GM12878 (cell line): ENCODE measurements around the gene TRAF3. TPM values are rescaled to one million over a fixed set of nuclear protein-coding genes. Genes with fewer than 3 reads are reported as not detected.

ENCODE experiments used
- EP300 ChIP-seq, 2 experiments: fragments of 150-350 bp in 1 of 2; IDR thresholded peaks; 2 replicates each; pipeline ENCODE4 v1.6.1; 2011 to 2012; ENCODE audit warnings: low read depth in 2 of 2, low read length in 2 of 2, borderline replicate concordance in 1 of 2, improper control_type of control experiment in 1 of 2, inconsistent platforms in 1 of 2; ENCODE audit not compliant: control insufficient read depth in 1 of 2
- ETV6 ChIP-seq, 2 experiments: fragments of 450-650 bp in 1 of 2; IDR thresholded peaks in 1 of 2; conservative IDR thresholded peaks in 1 of 2; 2 replicates each; pipeline ENCODE4 v1.6.1; 2014; ENCODE audit warnings: antibody characterized with exemption in 1 of 2, borderline replicate concordance in 1 of 2, low read depth in 1 of 2, mild to moderate bottlenecking in 1 of 2, moderate library complexity in 1 of 2
- NBN ChIP-seq: fragments of 450-650 bp; IDR thresholded peaks from 2 replicates; pipeline ENCODE4 v1.6.1; 2016
- SIX5 ChIP-seq: IDR thresholded peaks from 2 replicates; pipeline ENCODE4 v1.6.1; 2011; ENCODE audit warnings: mild to moderate bottlenecking, low read depth, low read length, moderate library complexity; ENCODE audit not compliant: severe bottlenecking
- ZBTB4 ChIP-seq: fragments of 450-650 bp; formaldehyde crosslinking; IDR thresholded peaks from 2 replicates; pipeline ENCODE4 v1.4.0; 2022; ENCODE audit warnings: mild to moderate bottlenecking, moderate library complexity
- ZNF622 ChIP-seq: fragments of 450-650 bp; IDR thresholded peaks from 2 replicates; pipeline ENCODE4 v1.6.1; 2017; ENCODE audit warnings: mild to moderate bottlenecking, inconsistent platforms
- polyA plus RNA-seq, 11 experiments: library from polyadenylated mRNA; depleted of rRNA in 4 of 11; unstranded in 6 of 11; stranded (reverse) in 5 of 11; fragments of >200 nt; fragmentation: Nextera tagmentation in 4 of 11; fragmentation: Illumina TruSeq in 1 of 11; extraction: Ambion mirVana in 4 of 11; extraction: Trizol in 1 of 11; gene quantifications; 1 replicate in 1 of 11; 2 replicates in 10 of 11; pipeline versions ENCODE4 v1.2.1 to v1.2.3, GENCODE V29; 2011 to 2016; ENCODE audit warnings: inconsistent platforms in 2 of 11, missing spikeins in 2 of 11, low read depth in 1 of 11
- total RNA-seq, 4 experiments: library from RNA; depleted of rRNA in 3 of 4; stranded (reverse); fragments of >200 nt in 3 of 4; fragmentation: Illumina TruSeq in 1 of 4; extraction: Trizol in 1 of 4; gene quantifications; 2 replicates each; pipeline versions ENCODE4 v1.2.1 to v1.2.3, GENCODE V29; 2013 to 2021
- TF ChIP-seq, protein P1 (sequence below): fragments of 150-350 bp; IDR thresholded peaks from 2 replicates; pipeline ENCODE4 v1.6.1; 2014; ENCODE audit warnings: mild to moderate bottlenecking, low read depth, low read length
- TF ChIP-seq, protein P2 (sequence below): fragments of 150-350 bp; IDR thresholded peaks from 2 replicates; pipeline ENCODE4 v1.6.1; 2016; ENCODE audit warnings: low read depth, low read length
- TF ChIP-seq, protein P3 (sequence below): fragments of 450-650 bp; IDR thresholded peaks from 2 replicates; pipeline ENCODE4 v1.6.1; 2016; ENCODE audit warnings: mild to moderate bottlenecking

Gene TRAF3
- total and polyA plus RNA-seq, 10 of the 15 experiments (the other 5 are each of a cell fraction or from before 2014, with no cell fraction given), result 3.0 to 70.1 (median 36.5) TPM

- no peak for TF ChIP-seq ZBTB4 (CRISPR knock-in tag)
- TF ChIP-seq, protein P1, sequence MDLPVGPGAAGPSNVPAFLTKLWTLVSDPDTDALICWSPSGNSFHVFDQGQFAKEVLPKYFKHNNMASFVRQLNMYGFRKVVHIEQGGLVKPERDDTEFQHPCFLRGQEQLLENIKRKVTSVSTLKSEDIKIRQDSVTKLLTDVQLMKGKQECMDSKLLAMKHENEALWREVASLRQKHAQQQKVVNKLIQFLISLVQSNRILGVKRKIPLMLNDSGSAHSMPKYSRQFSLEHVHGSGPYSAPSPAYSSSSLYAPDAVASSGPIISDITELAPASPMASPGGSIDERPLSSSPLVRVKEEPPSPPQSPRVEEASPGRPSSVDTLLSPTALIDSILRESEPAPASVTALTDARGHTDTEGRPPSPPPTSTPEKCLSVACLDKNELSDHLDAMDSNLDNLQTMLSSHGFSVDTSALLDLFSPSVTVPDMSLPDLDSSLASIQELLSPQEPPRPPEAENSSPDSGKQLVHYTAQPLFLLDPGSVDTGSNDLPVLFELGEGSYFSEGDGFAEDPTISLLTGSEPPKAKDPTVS, result no peak
- TF ChIP-seq EP300 (IDR thresholded peaks at IDR 0.05; ENCODE audit: borderline replicate concordance in 1 of 2, control insufficient read depth in 1 of 2, low read depth in 2 of 2, low read length in 2 of 2), result no peak
- TF ChIP-seq ZNF622, result no peak
- TF ChIP-seq, protein P2, sequence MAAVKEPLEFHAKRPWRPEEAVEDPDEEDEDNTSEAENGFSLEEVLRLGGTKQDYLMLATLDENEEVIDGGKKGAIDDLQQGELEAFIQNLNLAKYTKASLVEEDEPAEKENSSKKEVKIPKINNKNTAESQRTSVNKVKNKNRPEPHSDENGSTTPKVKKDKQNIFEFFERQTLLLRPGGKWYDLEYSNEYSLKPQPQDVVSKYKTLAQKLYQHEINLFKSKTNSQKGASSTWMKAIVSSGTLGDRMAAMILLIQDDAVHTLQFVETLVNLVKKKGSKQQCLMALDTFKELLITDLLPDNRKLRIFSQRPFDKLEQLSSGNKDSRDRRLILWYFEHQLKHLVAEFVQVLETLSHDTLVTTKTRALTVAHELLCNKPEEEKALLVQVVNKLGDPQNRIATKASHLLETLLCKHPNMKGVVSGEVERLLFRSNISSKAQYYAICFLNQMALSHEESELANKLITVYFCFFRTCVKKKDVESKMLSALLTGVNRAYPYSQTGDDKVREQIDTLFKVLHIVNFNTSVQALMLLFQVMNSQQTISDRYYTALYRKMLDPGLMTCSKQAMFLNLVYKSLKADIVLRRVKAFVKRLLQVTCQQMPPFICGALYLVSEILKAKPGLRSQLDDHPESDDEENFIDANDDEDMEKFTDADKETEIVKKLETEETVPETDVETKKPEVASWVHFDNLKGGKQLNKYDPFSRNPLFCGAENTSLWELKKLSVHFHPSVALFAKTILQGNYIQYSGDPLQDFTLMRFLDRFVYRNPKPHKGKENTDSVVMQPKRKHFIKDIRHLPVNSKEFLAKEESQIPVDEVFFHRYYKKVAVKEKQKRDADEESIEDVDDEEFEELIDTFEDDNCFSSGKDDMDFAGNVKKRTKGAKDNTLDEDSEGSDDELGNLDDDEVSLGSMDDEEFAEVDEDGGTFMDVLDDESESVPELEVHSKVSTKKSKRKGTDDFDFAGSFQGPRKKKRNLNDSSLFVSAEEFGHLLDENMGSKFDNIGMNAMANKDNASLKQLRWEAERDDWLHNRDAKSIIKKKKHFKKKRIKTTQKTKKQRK, result no peak
- TF ChIP-seq ETV6 (conservative IDR thresholded peaks at IDR 0.05 in 1 of 2, IDR thresholded peaks at IDR 0.05 in 1 of 2; ENCODE audit: borderline replicate concordance in 1 of 2, low read depth in 1 of 2), result no peak
- TF ChIP-seq NBN, result no peak
- no peak for TF ChIP-seq SIX5
- TF ChIP-seq, protein P3, sequence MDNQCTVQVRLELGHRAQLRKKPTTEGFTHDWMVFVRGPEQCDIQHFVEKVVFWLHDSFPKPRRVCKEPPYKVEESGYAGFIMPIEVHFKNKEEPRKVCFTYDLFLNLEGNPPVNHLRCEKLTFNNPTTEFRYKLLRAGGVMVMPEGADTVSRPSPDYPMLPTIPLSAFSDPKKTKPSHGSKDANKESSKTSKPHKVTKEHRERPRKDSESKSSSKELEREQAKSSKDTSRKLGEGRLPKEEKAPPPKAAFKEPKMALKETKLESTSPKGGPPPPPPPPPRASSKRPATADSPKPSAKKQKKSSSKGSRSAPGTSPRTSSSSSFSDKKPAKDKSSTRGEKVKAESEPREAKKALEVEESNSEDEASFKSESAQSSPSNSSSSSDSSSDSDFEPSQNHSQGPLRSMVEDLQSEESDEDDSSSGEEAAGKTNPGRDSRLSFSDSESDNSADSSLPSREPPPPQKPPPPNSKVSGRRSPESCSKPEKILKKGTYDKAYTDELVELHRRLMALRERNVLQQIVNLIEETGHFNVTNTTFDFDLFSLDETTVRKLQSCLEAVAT, result no peak
Observed at GRCh38 chr14:102748806-102749205, 28.4 kb upstream of the TRAF3 start (continued).
